Breast epithelium (tissue), 3 donors: ENCODE measurements around the gene TPT1.

ENCODE experiments used
- CTCF ChIP-seq, 3 donors: fragments of 450-650 bp; IDR thresholded peaks; one replicate each; pipeline ENCODE4 v1.5.1; 2016 to 2017; ENCODE audit warnings: antibody characterized with exemption in 3 of 3, mild to moderate bottlenecking in 3 of 3, moderate library complexity in 3 of 3
- POLR2A ChIP-seq: fragments of 450-650 bp; IDR thresholded peaks from one replicate; pipeline ENCODE4 v1.6.1; 2016; ENCODE audit warnings: antibody characterized with exemption, mild to moderate bottlenecking, moderate library complexity
- POLR2AphosphoS5 ChIP-seq, 3 donors: sonication (generic); formaldehyde crosslinking; IDR thresholded peaks; one replicate each; pipeline ENCODE4 v1.6.1; 2017; ENCODE audit warnings: antibody characterized with exemption in 3 of 3

GRCh38 chr13:45320876-45321629 is 19.9 kb downstream of the TPT1 start:
- TF ChIP-seq CTCF (IDR thresholded peaks at IDR 0.05) (no peak), POLR2A (no peak), POLR2AphosphoS5 (IDR thresholded peaks at IDR 0.05) (no peak)
